ENCODE measurements around the gene KAZN. TPM values are rescaled to one million over a fixed set of nuclear protein-coding genes. Genes with fewer than 3 reads are reported as not detected.

KAZN gene
- total RNA-seq, 1 experiment from 2014 or later = 15.6 TPM

GRCh38 chr1:14738235-14738634 lies 139.8 kb downstream of the KAZN start:
- intact Hi-C loops (cut with micrococcal nuclease; ENCODE audit: unreplicated experiment) = no loop called here
- H3K4me1 ChIP-seq (replicated peaks; ENCODE audit: insufficient read depth) = no peaks in the 10 kb centered on the region
- no peak overlapping the region for H3K4me3 ChIP-seq
- TF ChIP-seq EZH2 (IDR thresholded peaks at IDR 0.05; ENCODE audit: low read depth) = no peak
- no peak for TF ChIP-seq CTCF (conservative IDR thresholded peaks at IDR 0.05)
- H3K27me3 ChIP-seq (ENCODE audit: insufficient read depth, low read depth) = peaks cover 38% of the 10 kb centered on the region
- H2AFZ ChIP-seq = no peak overlapping the region
- BruUV-seq (replicated peaks) = no TSS peak
- POLR2A ChIA-PET (ENCODE audit: unreplicated experiment) = no interaction called here
- CTCF ChIA-PET = no interaction called here
- no peak overlapping the region for H3K27ac ChIP-seq
- no peaks in the 10 kb centered on the region for H3F3A ChIP-seq (ENCODE audit: insufficient read depth, low read depth)
- no peaks in the 10 kb centered on the region for H3K79me2 ChIP-seq (ENCODE audit: low read depth)
- no peaks in the 10 kb centered on the region for H3K36me3 ChIP-seq (ENCODE audit: low read depth)
- no peaks in the 10 kb centered on the region for H3K9me3 ChIP-seq (ENCODE audit: insufficient read depth, low read depth)
- H3K4me2 ChIP-seq = no peak overlapping the region
- H4K20me1 ChIP-seq (ENCODE audit: insufficient read depth) = no peaks in the 10 kb centered on the region
- no peak for DNase-seq
- no peaks in the 10 kb centered on the region for H3K9me2 ChIP-seq (ENCODE audit: insufficient read depth)

- Histone ChIP-seq H3K9me3 (ENCODE audit: insufficient read depth, low read depth) (no peaks in the 10 kb centered on the region), H3F3A (ENCODE audit: insufficient read depth, low read depth) (no peaks in the 10 kb centered on the region), H3K4me3 (no peak overlapping the region), H2AFZ (no peak overlapping the region), H3K36me3 (ENCODE audit: low read depth) (no peaks in the 10 kb centered on the region), H4K20me1 (ENCODE audit: insufficient read depth) (no peaks in the 10 kb centered on the region), H3K9me2 (ENCODE audit: insufficient read depth) (no peaks in the 10 kb centered on the region), H3K27me3 (ENCODE audit: insufficient read depth, low read depth) (peaks cover 34% of the 10 kb centered on the region), H3K79me2 (ENCODE audit: low read depth) (no peaks in the 10 kb centered on the region), H3K4me1 (replicated peaks; ENCODE audit: insufficient read depth) (no peaks in the 10 kb centered on the region), H3K4me2 (no peak overlapping the region), H3K27ac (no peak overlapping the region)
- intact Hi-C loops (cut with micrococcal nuclease; ENCODE audit: unreplicated experiment) = no loop called here
- no TSS peak for BruUV-seq (replicated peaks)
- TF ChIP-seq EZH2 (IDR thresholded peaks at IDR 0.05; ENCODE audit: low read depth) (no peak), CTCF (conservative IDR thresholded peaks at IDR 0.05) (no peak)
- CTCF ChIA-PET = no interaction called here
- DNase-seq = no peak
- POLR2A ChIA-PET (ENCODE audit: unreplicated experiment) = no interaction called here
Observed at GRCh38 chr1:14738647-14739046, 140.2 kb downstream of the KAZN start.

- Histone ChIP-seq H3K27me3 (ENCODE audit: insufficient read depth, low read depth) (peaks cover 29% of the 10 kb centered on the region), H2AFZ (no peak overlapping the region), H3F3A (ENCODE audit: insufficient read depth, low read depth) (no peaks in the 10 kb centered on the region), H3K4me3 (no peak overlapping the region), H3K9me2 (ENCODE audit: insufficient read depth) (no peaks in the 10 kb centered on the region), H3K79me2 (ENCODE audit: low read depth) (no peaks in the 10 kb centered on the region), H4K20me1 (ENCODE audit: insufficient read depth) (no peaks in the 10 kb centered on the region), H3K9me3 (ENCODE audit: insufficient read depth, low read depth) (no peaks in the 10 kb centered on the region), H3K36me3 (ENCODE audit: low read depth) (no peaks in the 10 kb centered on the region), H3K4me1 (replicated peaks; ENCODE audit: insufficient read depth) (no peaks in the 10 kb centered on the region), H3K4me2 (no peak overlapping the region), H3K27ac (no peak overlapping the region)
- ChIA-PET CTCF (no interaction called here), POLR2A (ENCODE audit: unreplicated experiment) (no interaction called here)
- no peak for DNase-seq
- no TSS peak for BruUV-seq (replicated peaks)
- TF ChIP-seq EZH2 (IDR thresholded peaks at IDR 0.05; ENCODE audit: low read depth) = no peak
- TF ChIP-seq CTCF (conservative IDR thresholded peaks at IDR 0.05) = no peak
- intact Hi-C loops (cut with micrococcal nuclease; ENCODE audit: unreplicated experiment) = no loop called here
Observed at GRCh38 chr1:14739082-14739832, 140.8 kb downstream of the KAZN start.
